Vagina (tissue), 2 donors: ENCODE results near the gene CRACDL.

Experiments used
- POLR2AphosphoS5 ChIP-seq, 2 donors: sonication (generic); formaldehyde crosslinking; IDR thresholded peaks; one replicate each; pipeline ENCODE4 v1.9.0; 2017; ENCODE audit warnings: antibody characterized with exemption in 2 of 2, mild to moderate bottlenecking in 2 of 2, low read depth in 1 of 2; ENCODE audit not compliant: insufficient read depth in 1 of 2
- TF ChIP-seq, protein P1 (sequence below), 3 experiments: fragments of 450-650 bp in 2 of 3; fragments of 200-600 bp in 1 of 3; sonication (generic) in 1 of 3; IDR thresholded peaks; one replicate each; pipeline ENCODE4 v1.5.1; 2017 to 2019; ENCODE audit warnings: antibody characterized with exemption in 3 of 3, mild to moderate bottlenecking in 2 of 3, moderate library complexity in 2 of 3

GRCh38 chr2:98771264-98771663 lies 164.8 kb downstream of the CRACDL start:
- TF ChIP-seq, protein P1, sequence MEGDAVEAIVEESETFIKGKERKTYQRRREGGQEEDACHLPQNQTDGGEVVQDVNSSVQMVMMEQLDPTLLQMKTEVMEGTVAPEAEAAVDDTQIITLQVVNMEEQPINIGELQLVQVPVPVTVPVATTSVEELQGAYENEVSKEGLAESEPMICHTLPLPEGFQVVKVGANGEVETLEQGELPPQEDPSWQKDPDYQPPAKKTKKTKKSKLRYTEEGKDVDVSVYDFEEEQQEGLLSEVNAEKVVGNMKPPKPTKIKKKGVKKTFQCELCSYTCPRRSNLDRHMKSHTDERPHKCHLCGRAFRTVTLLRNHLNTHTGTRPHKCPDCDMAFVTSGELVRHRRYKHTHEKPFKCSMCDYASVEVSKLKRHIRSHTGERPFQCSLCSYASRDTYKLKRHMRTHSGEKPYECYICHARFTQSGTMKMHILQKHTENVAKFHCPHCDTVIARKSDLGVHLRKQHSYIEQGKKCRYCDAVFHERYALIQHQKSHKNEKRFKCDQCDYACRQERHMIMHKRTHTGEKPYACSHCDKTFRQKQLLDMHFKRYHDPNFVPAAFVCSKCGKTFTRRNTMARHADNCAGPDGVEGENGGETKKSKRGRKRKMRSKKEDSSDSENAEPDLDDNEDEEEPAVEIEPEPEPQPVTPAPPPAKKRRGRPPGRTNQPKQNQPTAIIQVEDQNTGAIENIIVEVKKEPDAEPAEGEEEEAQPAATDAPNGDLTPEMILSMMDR (IDR thresholded peaks at IDR 0.05): no peak
- TF ChIP-seq POLR2AphosphoS5 (IDR thresholded peaks at IDR 0.05; ENCODE audit: insufficient read depth in 1 of 2, low read depth in 1 of 2): no peak
